ENCODE data around the gene LCN12.

The LCN12 gene

DNA sequence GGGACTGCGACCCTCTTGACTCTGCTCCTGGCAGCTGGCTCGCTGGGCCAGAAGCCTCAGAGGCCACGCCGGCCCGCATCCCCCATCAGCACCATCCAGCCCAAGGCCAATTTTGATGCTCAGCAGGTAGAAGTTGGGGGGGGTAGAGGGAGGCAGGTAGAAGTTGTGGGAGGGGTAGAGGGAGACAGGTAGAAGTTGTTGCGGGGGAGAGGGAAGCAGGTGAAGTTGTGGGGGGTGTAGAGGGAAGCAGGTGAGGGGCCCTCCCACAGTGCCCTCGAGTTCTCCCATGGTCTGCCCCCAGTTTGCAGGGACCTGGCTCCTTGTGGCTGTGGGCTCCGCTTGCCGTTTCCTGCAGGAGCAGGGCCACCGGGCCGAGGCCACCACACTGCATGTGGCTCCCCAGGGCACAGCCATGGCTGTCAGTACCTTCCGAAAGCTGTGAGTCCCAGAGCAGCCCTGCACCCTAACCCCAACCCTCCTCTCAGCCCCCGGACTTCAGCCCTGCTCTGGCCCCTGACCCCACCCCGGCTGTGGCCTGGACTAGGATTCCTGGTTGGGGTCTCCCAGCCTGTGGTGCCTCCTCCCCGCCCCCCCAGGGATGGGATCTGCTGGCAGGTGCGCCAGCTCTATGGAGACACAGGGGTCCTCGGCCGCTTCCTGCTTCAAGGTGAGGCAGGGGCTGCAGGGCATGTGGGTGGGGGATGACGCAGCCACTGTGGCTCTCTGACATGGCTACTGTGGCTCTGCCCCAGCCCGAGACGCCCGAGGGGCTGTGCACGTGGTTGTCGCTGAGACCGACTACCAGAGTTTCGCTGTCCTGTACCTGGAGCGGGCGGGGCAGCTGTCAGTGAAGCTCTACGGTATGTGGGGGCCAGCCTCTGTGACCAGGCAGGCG, 6.5 kb upstream of the LCN12 start:
- DNase-seq: no peak

DNA sequence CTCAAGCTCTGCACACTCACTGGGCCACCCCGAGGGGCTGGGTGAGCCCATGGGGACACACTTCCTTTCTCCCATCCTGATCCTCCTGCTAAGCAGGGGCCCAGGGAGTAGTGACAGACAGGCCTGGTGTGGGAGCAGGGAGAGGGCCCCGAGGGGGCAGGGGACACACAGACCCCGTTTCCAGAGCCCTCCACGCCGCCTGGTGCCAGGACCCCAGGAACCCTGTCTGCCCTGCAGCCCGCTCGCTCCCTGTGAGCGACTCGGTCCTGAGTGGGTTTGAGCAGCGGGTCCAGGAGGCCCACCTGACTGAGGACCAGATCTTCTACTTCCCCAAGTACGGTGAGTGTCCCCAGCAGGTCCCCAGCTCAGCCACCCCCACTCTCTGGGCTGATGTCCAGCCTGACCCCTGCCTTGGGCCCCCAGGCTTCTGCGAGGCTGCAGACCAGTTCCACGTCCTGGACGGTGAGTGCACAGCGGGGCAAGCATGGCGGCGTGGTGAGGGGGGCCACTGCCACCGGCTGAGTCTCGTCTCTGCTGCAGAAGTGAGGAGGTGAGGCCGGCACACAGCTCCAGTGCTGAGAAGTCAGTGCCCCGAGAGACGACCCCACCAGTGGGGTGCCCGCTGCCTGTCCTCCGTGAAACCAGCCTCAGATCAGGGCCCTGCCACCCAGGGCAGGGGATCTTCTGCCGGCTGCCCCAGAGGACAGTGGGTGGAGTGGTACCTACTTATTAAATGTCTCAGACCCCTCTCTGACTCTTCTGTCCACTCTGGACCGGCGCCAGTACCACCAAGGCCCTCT, 5.6 kb upstream of the LCN12 start:
- no peak for DNase-seq

DNA sequence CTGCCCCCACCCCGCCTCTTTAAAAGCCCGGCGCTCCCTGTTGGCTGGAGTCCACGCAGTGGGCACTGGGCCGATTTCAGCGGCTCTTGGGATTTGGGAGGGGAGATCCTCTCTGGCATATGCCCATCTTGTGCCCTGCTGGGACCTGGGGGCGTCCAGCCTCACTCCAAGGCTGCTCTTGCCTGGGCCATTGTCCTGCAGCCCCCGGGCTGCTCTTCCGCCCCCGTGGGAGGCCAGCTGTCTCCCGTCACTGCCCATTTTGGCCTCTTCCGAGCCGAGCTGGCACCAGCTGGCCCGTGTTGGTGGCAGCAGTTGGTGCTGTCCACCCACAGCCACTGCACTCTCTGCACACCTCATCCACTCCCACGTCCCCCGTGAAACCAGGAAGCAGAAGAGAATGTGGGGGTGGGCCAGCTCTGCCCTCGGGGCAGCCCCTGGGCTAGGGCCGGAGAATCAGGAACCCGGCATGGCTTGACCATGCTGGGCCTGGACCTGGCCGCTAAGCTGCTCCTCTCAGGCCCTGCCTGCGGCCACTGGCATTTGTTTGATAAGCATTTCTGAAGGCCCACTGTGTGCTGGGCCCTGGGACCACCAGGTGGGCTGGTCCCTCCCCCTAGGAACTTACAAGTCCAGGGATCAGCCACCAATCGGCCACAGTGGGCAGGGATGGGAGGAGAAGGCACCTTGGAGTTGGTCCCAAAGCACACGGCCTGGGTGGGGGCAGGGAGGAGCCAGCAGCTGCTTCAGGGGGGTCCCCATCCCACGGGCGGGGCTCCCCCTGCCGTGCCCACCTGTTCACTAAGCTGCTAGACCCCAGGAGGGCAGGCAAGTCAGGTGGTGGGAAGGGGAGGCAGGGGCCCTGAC, 4.8 kb upstream of the LCN12 start:
- DNase-seq: no peak

DNA sequence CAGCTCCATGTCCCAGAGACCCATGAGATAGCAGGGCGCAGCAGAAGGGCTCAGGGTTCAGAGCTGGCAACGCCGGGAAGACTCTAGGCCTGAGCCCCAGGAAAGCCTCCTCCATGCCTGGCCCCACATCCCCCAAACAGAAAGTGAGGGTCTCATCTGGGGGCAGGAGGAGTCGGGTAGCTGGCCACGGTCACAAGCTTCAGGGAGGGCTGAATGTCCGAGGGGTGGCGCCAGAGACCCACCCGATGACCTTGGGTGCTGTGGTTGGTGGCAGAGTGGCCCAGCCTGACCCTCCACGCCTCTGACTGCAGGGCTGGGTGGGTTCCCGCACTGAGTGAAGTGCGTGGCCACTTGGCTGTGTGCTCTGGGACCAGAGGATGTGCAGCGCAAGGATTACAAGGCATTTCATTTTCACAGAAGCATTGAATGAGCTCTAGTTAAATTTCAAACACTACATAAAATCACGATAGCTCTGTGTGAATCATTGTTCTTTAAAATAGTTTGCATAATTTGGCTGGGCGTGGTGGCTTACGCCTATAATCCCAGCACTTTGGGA, 4.0 kb upstream of the LCN12 start:
- no peak for DNase-seq

DNA sequence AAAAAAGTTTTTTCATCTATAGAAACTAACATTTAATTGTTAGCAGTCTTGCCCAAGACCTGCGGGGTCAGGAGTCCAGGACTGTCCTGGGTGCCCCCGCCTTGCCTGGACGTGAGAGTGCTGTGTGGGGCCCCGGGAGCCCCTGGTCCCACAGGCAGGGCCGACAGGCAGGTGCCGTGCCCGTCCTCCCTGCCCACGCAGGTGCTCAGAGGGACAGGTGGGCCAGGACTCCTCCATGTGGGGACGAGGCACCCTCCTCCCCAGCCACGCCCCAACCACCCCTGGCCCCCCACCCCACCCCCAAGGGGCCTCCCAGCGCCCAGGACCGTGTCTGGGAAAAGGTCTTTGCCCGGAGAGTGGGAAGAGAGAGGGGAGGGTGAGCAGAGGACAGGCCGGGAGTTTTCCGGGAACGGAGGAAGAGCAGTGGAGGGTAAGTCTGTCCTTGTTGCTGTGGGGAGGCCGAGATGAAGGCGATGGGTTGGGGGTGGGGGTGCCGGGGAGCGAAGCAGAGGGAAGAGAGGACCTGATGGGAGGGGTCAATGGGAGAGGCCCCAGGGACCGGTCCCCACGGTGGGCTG, 2.7 kb upstream of the LCN12 start:
- DNase-seq: no peak

DNA sequence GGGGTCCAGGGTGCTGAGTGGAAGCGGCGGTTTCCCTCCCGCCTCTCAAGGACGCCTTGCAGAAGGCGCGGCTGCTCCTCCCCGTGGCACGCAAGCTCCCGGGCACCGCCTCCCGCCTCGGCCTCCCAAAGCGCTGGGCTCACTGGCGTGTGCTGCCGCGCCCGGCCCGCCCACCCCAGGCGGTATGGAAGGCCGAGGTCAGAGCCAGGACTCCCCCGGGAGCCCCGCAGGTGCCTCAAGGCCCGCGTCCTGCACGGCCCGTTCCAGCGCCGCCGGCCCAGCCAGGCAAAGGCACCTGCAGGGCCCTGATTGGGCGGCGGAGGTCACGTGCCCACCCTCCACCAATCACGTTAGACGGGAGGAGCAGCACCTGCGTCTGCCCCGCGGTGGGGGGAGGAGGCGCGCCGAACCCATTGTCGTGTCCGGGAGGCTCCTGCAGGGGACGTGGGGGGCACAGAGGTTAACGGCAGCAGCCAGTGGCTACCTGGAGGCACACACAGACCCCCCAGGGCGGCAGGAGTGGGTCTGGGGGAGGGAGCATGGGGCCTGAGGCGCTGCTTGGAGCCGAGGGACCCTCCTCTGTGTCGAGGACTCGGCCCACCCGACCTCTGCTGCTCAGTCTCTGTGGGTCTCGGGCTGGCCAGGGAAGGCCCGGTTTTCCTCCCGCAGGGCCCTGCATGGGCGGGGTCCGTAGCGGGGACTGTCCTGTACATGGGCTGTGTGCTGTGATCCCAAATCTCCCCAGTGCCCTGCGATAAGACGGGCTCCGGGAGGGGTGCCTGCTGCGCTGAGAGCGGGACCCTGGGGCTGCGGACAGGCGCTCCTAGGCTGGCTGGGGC, 2.0 kb upstream of the LCN12 start:
- DNase-seq: peak; percentile 89 to 98 (median 94)

DNA sequence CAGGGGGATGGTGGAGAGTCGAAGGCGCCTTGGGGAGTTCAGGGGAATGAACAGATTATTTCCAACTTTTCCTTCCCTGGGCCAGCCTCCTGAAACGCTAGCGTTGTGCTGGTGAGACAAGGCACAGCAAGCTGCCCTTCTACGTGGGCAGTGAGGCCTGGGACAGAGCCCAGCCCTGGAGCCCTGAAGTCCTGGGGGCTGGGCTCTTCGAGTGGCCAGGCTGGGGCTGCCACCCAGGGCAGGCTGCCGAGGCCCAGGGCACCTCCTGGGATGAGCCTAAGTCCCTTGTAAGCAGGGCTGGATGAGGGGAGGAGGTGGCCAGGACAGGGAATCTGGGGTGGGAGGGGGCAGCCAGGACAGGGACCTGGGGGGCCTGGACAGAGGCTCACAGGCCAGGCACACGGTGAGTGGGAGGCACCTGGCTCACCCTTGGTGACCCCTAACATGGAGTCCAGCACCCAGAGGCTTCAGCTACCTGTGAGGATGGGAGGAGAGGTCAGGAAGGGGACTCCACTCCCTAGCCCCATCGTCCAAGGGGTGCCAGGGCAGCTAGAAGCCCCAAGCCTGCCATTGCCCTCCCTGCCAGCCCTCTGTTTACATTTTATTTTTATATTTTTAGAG, 1.3 kb upstream of the LCN12 start:
- DNase-seq: no peak

DNA sequence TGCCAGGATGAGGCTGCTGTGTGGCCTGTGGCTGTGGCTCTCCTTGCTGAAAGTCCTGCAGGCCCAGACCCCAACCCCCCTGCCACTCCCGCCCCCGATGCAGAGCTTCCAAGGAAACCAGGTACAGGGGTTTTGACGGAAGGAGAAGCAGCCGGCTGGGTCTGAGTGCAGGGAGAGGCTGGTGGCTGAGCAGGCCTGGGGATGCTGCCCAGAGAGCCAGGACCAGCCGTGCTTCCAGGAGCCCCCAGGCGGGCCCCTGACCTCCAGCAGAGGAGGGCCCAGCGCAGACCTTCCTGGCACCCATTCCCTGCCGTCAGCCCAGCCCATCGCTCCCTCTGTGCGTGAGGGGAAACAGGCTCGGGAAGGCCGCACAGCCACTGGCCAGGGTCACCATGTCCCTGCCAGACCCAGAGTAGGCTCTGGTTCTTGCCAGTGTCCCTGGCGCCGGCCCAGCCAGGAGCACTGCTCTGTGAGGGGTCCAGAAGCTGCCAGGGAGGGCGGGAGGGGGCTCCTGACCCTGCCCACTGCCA, 313 bp downstream of the LCN12 start:
- no peak for DNase-seq

DNA sequence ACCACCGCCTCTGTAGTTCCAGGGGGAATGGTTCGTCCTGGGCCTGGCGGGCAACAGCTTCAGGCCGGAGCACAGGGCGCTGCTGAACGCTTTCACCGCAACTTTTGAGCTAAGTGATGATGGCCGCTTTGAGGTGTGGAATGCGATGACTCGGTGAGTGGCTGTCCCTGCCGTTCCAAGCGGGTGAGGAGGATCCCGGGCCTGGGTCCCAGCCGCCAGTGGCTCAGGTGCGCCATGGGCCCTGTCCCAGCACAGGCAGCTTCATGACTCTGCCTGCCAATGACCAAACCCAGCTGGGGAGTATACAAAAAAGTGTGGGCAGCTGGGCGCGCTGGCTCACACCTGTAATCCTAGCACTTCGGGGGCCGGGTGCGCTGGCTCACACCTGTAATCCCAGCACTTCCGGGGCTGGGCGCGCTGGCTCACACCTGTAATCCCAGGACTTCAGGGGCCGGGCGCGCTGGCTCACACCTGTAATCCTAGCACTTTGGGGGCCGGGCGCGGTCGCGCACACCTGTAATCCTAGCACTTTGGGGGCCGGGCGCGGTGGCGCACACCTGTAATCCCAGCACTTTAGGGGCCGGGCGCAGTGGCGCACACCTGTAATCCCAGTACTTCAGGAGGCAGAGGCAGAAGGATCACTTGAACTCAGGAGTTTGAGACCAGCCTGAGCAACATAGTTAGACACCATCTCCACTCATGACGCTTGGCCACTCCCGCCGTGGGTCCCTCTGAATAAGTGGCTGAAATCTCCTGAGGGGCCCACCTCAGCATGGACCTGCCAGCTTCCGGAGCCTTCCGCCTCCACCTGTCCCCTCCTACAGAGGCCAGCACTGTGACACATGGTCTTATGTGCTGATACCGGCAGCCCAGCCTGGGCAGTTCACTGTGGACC, 1.1 kb downstream of the LCN12 start:
- DNase-seq: no peak

DNA sequence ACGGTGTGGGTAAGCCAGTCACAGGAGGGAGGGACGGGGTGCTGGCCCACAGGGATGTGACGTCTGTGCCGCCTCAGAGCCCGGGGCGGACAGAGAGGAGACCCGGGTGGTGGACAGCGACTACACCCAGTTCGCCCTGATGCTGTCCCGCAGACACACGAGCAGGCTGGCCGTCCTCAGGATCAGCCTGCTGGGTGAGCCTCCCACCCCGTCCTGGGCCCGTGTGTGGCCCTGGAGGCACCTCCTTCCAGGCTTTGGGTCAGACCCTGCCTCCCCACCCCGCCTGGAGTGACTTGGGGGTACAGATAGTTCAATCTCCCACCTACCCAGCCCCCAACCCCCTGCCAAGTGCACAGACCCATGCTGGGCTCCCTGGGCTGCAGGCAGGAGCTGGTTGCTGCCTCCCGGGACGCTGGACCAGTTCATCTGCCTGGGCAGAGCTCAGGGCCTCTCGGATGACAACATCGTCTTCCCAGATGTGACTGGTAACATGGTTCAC, 1.7 kb downstream of the LCN12 start:
- DNase-seq: no peak

DNA sequence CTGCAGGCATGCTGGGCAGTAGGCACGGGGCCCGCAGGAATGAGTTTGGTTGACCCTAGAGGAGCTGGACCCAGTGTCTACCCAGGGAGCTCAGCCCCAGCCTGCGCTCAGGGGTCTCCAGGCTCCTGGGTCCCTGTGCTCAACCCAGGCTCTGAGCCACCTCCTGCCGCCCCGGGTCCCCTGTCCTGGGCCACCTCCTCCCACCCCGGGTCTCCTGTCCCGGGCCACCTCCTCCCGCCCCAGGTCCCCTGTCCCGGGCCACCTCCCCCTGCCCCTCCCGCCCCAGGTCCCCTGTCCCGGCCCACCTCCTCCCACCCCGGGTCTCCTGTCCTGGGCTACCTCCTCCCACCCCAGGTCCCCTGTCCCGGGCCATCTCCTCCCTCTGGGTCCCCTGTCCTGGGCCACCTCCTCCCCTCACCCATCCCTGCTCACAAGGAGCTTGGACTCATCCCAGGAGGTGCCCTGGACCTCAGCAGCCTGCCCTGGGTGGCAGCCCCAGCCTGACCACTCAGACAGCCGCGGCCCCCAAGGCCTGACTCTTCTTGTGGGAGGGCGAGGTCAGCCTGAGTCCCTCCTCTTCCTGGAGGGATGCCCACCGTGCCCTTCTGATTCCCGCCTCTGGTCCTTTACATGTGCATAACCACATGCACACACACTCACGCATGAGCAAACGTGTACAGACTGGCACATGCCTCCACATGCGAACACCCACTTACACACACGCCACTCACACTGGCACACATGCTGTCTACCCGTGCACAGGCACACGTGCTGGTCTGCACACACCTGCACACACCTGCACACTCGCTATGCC, 2.4 kb downstream of the LCN12 start:
- no peak for DNase-seq

DNA sequence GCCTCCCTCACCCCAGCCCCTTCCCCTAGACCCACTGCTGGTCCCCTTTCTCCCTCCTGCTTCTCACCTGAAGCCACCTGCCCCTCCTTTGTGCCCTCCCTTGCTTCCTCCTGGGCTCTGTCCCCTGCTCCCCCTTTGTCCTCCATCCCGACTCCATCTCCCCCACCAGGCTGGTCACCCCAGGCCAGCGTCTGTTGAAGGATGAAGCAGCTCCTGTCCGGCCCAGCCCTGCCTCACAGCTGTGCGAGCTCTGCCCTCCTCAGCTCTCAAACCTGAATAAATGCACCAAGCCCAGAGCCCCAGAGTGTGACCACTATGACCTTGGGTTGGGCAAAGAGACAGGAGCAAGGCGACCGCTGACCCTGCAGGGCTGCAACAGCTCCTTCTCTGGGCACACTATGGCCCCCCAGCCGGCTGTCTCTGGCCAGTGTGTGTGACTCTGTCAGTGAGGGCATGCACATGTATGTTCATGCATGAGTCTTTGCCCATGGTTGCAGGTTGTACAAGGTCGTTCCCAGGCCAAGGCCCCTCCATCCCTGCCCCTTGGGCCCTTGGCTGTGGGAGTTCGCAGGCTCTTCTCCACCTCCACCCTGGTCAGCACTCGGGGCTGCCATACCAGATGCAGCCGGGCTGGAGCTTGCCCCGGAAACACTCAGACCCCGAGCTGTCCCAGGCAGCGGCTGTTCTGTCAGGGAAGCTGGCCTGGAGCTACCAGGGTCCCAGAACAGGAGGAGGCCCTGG, 3.3 kb downstream of the LCN12 start:
- no peak for DNase-seq

DNA sequence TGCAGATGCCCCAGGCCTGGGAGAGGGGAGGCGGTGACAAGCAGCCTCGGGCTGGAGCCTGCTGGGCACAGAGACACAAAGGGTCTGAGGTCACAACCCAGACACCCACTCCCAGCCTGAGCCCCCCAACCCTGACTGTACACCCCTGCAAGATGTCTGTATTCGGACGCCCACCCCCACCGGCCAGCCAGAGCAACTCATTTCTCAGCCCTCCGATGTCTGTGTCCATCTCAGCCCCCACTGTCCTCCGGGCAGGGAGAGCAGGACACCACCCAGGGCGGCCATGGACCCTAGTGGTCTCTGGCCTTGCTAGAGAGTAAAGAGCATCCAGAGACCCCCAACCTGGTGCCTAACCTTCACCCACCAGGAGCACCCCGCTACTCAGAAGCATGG, 3.9 kb downstream of the LCN12 start:
- DNase-seq: no peak

DNA sequence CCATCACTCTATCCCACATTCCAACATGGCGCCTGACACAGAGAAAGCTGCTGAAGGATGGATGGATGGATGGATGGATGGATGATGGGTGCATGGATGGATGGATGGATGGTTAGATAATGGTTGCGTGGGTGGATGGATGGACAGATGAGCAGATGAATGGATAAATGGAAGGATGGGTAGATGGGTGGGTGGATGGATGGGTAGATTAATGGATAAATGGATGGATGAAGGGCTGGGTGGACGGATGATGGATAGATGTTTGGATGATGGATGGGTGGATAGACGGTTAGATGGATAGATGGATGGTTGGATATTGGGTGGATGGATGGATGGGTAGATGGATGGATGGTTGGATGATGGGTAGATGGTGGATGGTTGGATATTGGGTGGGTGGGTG, 4.5 kb downstream of the LCN12 start:
- no peak for DNase-seq

DNA sequence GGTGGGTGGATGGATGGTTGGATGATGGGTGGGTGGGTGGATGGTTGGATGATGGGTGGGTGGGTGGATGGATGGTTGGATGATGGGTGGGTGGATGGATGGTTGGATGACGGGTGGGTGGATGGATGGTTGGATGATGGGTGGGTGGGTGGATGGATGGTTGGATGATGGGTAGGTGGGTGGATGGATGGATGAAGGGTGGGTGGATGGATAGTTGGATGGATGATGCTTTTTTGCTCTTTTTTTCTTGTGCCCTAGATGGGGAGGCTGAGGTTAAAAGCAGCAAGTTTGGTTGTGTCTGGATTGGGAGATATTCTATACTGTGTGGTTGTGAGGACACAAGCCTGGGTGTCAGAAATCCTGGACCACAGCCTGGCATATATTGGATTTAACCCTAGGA, 5.4 kb downstream of the LCN12 start:
- DNase-seq: no peak

DNA sequence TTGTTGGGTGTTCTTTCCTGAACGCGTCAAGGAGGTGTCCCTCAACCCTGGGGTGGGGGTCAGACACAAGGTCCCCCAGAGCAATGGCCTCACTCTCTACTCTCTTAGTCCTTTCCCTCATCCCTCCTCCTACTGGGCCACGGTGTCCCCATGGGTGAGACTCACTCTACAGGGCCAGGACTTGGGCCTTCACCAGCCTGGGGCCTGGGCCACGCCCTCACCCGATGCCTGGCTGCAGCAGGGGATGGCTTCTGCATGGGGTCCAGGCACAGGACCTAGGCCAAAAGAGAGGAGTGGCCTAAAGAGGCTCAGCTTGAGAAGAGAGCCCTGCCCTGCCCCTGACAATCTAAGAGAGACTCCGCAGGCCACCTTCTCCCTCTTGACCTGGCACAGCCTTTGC, 5.8 kb downstream of the LCN12 start:
- no peak for DNase-seq

DNA sequence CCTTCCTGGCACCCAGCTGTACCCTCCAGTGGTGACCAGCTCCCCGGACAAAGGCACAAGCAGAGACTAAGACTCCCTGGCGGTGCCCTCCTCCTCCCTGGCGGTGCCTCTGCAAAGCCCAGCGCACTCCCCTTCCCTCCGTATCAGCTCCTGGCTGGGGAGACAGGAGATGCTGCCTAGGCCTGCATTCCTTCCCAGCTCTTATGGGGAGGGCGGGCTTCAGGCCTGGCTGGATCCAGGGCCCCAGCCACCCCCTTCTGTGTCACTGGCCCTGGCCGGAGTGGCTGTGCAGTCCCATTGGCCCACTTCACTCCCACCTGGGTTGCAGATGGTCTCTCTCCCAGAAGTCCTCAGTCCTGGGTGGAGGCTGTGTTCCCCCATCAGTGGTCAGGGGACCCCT, 6.4 kb downstream of the LCN12 start:
- no peak for DNase-seq
